ENCODE data around the gene NFAM1. TPM values are rescaled to one million over a fixed set of nuclear protein-coding genes. Genes with fewer than 3 reads are reported as not detected.

Gene NFAM1
- polyA plus RNA-seq, 1 donor from 2014 or later: 1.1 TPM

DNA sequence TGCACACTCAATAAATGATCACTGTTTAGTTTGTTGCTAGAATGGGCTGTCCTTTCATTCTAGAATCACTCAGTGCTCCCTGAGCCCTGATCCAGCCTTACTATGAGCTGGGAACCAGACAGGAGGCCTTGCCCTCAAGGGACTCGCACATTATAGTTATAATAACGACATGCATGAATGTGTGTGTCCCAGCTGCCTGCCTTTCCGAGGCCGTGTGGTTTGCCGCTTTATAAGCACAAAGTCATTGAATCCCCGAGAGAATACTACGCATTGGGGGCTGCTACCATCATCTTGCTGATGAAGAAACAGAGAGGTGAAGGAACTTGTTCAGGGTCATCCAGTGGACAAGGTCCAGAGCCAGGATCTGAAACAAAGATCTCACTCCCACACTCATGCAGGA is 75.7 kb downstream of the NFAM1 start:
- peaks cover 4% of the 10 kb centered on the region for H3K36me3 Mint-ChIP-seq
- H3K4me3 Mint-ChIP-seq: peak overlapping the region in 1 of 4 donors; percentile 65
- H3K27ac Mint-ChIP-seq: peak overlapping the region in 1 of 3 donors; percentile 21
- no peaks in the 10 kb centered on the region for H3K9me3 Mint-ChIP-seq
- H3K4me1 Mint-ChIP-seq: peaks cover 5 to 11% (median 6%) of the 10 kb centered on the region in 3 donors
- peaks cover 40% of the 10 kb centered on the region for H3K27me3 Mint-ChIP-seq

- Mint-ChIP-seq H3K4me3 (peak overlapping the region in 2 of 4 donors; percentile 46 to 78), H3K27me3 (peaks cover 38% of the 10 kb centered on the region), H3K4me1 (peaks cover 5 to 11% (median 6%) of the 10 kb centered on the region in 3 donors), H3K9me3 (peaks cover 0 to 3% (median 0%) of the 10 kb centered on the region in 3 donors), H3K36me3 (peaks cover 4% of the 10 kb centered on the region), H3K27ac (peak overlapping the region in 1 of 3 donors; percentile 1)
These were observed 78.1 kb downstream of the NFAM1 start for GRCh38 chr22:42353883-42354727.

- Mint-ChIP-seq H3K4me1 (no peaks in the 10 kb centered on the region), H3K9me3 (peaks cover 0 to 3% (median 0%) of the 10 kb centered on the region in 3 donors), H3K27me3 (peaks cover 31% of the 10 kb centered on the region), H3K36me3 (peaks cover 4% of the 10 kb centered on the region), H3K27ac (no peak overlapping the region), H3K4me3 (no peak overlapping the region)
These were observed 81.8 kb downstream of the NFAM1 start for GRCh38 chr22:42350373-42350772.

GRCh38 chr22:42347281-42347824 is 84.8 kb downstream of the NFAM1 start:
- H3K4me3 Mint-ChIP-seq: no peak overlapping the region
- peaks cover 0 to 3% (median 0%) of the 10 kb centered on the region in 3 donors for H3K9me3 Mint-ChIP-seq
- no peak overlapping the region for H3K27ac Mint-ChIP-seq
- peaks cover 34% of the 10 kb centered on the region for H3K27me3 Mint-ChIP-seq
- H3K36me3 Mint-ChIP-seq: no peaks in the 10 kb centered on the region
- H3K4me1 Mint-ChIP-seq: peaks cover 0 to 2% (median 0%) of the 10 kb centered on the region in 3 donors

GRCh38 chr22:42346722-42347121 is 85.5 kb downstream of the NFAM1 start:
- H3K27ac Mint-ChIP-seq: no peak overlapping the region
- H3K4me3 Mint-ChIP-seq: peak overlapping the region in 1 of 4 donors; percentile 54
- peaks cover 0 to 2% (median 0%) of the 10 kb centered on the region in 3 donors for H3K4me1 Mint-ChIP-seq
- H3K36me3 Mint-ChIP-seq: no peaks in the 10 kb centered on the region
- peaks cover 35% of the 10 kb centered on the region for H3K27me3 Mint-ChIP-seq
- H3K9me3 Mint-ChIP-seq: peaks cover 0 to 3% (median 2%) of the 10 kb centered on the region in 3 donors

GRCh38 chr22:42345458-42345857 is 86.7 kb downstream of the NFAM1 start:
- H3K27ac Mint-ChIP-seq: no peak overlapping the region
- H3K27me3 Mint-ChIP-seq: peaks cover 33% of the 10 kb centered on the region
- no peaks in the 10 kb centered on the region for H3K36me3 Mint-ChIP-seq
- H3K9me3 Mint-ChIP-seq: peaks cover 0 to 2% (median 2%) of the 10 kb centered on the region in 3 donors
- peaks cover 0 to 4% (median 0%) of the 10 kb centered on the region in 3 donors for H3K4me1 Mint-ChIP-seq
- peak overlapping the region in 2 of 4 donors; percentile 6 to 68 for H3K4me3 Mint-ChIP-seq

DNA sequence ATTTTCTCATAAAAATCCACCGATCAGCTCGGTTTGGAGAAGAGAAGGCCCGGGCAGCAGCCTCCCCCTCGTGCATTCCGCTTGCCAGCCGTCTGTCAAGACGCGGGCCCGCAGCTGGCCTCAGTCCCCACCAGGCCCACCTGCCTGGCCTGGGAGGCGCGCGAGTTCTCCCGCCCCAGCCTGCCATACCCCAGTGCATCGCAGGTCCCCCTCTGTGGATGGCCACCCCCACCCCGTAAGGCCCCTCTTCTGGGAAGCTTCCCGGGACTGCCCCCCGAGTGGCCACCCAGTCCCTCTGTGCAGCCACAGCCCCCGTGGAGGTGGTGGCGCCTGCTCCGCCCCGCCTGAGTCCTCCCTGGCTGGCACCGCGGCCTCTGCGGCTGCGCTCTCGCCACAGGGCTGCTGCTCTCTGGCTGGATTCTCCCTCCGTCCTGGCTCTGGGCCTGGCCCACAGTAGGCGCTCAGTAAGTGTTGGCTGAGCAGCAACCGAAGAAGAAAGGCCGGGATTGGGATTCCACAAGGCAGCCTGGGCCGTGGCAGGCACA is 87.8 kb downstream of the NFAM1 start:
- Mint-ChIP-seq H3K4me1 (peaks cover 0 to 4% (median 0%) of the 10 kb centered on the region in 3 donors), H3K27me3 (peaks cover 36% of the 10 kb centered on the region), H3K36me3 (no peaks in the 10 kb centered on the region), H3K9me3 (peaks cover 0 to 2% (median 0%) of the 10 kb centered on the region in 3 donors), H3K4me3 (peak overlapping the region in 3 of 4 donors; percentile 21 to 66 (median 57)), H3K27ac (no peak overlapping the region)

DNA sequence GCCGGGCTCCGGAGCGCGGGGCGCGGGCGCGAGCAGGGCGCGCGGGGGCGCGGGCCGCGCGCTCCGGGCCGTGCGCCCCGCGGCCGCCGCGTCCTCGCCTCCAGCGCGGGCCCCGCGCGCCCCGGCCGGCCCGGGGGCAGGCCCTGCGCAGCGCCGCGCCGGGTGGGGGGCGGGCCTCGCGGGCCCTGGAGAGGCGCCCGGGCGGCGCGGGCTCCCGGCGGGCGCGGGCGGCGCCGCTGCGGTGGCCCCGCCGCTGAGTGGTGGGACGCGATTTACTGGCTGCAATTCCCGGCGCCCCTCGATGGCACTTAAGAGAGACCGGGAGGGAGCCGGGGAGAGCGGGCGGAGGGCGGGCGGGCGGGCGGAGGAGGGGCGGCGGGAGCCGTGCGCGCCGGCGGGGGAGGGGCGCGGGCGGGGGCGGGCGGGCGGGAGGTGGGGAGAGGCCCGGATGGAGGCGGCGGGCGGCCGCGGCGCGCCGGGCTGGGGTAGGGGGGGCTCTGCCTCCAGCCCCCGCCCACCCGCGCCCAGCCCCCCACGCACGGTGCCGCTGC is 88.6 kb downstream of the NFAM1 start:
- Mint-ChIP-seq H3K4me3 (no peak overlapping the region), H3K27me3 (peaks cover 35% of the 10 kb centered on the region), H3K36me3 (no peaks in the 10 kb centered on the region), H3K27ac (no peak overlapping the region), H3K4me1 (peaks cover 0 to 4% (median 0%) of the 10 kb centered on the region in 3 donors), H3K9me3 (peaks cover 0 to 2% (median 0%) of the 10 kb centered on the region in 3 donors)

GRCh38 chr22:42343121-42343454 is 89.1 kb downstream of the NFAM1 start:
- Mint-ChIP-seq H3K27ac (no peak overlapping the region), H3K4me1 (peaks cover 0 to 4% (median 0%) of the 10 kb centered on the region in 3 donors), H3K36me3 (no peaks in the 10 kb centered on the region), H3K27me3 (peaks cover 31% of the 10 kb centered on the region), H3K9me3 (peaks cover 0 to 2% (median 0%) of the 10 kb centered on the region in 3 donors), H3K4me3 (peak overlapping the region; percentile 26 to 89 (median 63))

- peak overlapping the region; percentile 26 to 89 (median 63) for H3K4me3 Mint-ChIP-seq
- peaks cover 31% of the 10 kb centered on the region for H3K27me3 Mint-ChIP-seq
- H3K4me1 Mint-ChIP-seq: peaks cover 0 to 4% (median 0%) of the 10 kb centered on the region in 3 donors
- no peaks in the 10 kb centered on the region for H3K36me3 Mint-ChIP-seq
- peaks cover 0 to 2% (median 0%) of the 10 kb centered on the region in 3 donors for H3K9me3 Mint-ChIP-seq
- H3K27ac Mint-ChIP-seq: no peak overlapping the region
These were observed 89.6 kb downstream of the NFAM1 start for GRCh38 chr22:42342426-42343120.

GRCh38 chr22:42341779-42342178 is 90.4 kb downstream of the NFAM1 start:
- Mint-ChIP-seq H3K27me3 (peaks cover 31% of the 10 kb centered on the region), H3K36me3 (peaks cover 1% of the 10 kb centered on the region), H3K9me3 (peaks cover 0 to 2% (median 0%) of the 10 kb centered on the region in 3 donors), H3K4me3 (peak overlapping the region in 1 of 4 donors; percentile 32), H3K27ac (peak overlapping the region in 1 of 3 donors; percentile 14), H3K4me1 (peaks cover 0 to 4% (median 0%) of the 10 kb centered on the region in 3 donors)

DNA sequence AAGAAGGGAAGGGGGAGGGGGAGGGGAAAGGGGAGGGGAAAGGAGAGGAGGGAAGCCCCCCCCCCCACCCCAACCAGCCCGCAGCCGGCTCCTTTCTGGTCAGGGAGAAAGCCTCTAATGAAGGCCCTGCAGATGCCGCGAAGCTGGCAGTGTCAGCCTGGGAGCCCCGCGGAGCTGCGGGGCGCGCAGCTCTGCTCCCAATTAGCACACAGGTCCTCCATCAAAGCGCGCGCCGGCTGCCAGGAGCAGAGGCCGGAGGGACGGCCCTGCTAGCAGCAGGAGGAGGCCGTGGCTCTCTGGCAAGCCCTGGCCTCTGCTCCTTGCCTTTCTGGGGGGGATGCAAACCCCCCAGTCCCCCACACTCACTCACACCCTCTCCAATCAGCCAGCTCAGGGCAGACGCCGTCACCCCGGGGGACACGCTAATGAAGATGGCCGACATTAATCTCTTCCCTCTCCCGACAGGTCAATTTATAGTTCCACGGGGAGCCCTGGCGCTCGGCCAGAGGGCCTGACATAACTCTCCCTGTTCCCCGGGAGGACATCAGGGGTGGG is 91.3 kb downstream of the NFAM1 start:
- Mint-ChIP-seq H3K4me3 (peak overlapping the region in 1 of 4 donors; percentile 79), H3K27ac (no peak overlapping the region), H3K4me1 (peaks cover 0 to 4% (median 0%) of the 10 kb centered on the region in 3 donors), H3K27me3 (peaks cover 28% of the 10 kb centered on the region), H3K9me3 (peaks cover 0 to 2% (median 0%) of the 10 kb centered on the region in 3 donors), H3K36me3 (peaks cover 3% of the 10 kb centered on the region)

DNA sequence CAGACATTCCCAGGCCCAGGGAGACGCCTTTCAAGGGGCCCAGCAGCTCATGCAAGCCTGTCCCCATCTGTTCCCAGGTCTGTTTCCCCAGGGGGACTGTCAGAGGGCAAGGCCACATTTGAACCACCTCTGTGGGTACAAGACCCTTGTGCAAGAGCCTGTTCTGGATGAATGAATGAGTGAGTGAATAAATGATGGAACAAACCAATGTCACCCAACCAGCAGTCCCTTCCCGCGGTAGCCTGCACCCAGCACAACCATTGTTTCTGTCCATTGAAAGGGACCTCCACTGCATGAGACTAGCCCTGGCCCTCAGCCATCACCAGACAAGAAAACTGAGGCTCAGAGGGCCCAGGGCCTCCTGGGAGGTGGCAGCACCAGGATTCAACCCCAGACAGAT is 92.1 kb downstream of the NFAM1 start:
- Mint-ChIP-seq H3K27ac (no peak overlapping the region), H3K4me1 (peaks cover 0 to 4% (median 0%) of the 10 kb centered on the region in 3 donors), H3K36me3 (peaks cover 3% of the 10 kb centered on the region), H3K9me3 (peaks cover 0 to 2% (median 0%) of the 10 kb centered on the region in 3 donors), H3K27me3 (peaks cover 28% of the 10 kb centered on the region), H3K4me3 (no peak overlapping the region)

GRCh38 chr22:42338479-42338878 is 93.7 kb downstream of the NFAM1 start:
- Mint-ChIP-seq H3K36me3 (peaks cover 3% of the 10 kb centered on the region), H3K27me3 (peaks cover 30% of the 10 kb centered on the region), H3K4me3 (no peak overlapping the region), H3K9me3 (peaks cover 0 to 2% (median 0%) of the 10 kb centered on the region in 3 donors), H3K4me1 (peaks cover 0 to 4% (median 0%) of the 10 kb centered on the region in 3 donors), H3K27ac (no peak overlapping the region)
